ENCODE results near the gene YIPF2. TPM values are rescaled to one million over a fixed set of nuclear protein-coding genes. Genes with fewer than 3 reads are reported as not detected.

The YIPF2 gene
- total and polyA plus RNA-seq, 2 of the 4 experiments (the other 2 are of a cell fraction): 61.5 to 78.0 TPM

DNA sequence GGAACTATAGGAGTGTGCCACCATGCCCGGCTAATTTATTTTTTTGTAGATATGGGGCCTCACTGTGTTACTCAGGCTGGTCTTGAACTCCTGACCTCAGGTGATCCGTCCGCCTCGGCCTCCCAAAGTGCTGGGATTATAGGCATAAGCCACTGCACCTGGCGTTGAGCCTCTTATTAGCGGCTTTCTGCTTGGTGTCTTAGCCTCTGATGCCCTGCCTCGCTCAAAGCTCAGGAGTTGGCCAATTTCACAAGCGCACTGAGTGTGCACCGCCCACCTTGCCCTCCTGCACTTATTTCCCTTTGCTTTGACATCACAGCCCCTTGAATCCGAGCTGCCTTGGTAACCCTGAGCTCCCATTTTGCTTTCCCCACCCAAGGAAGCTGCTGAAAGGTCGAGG lies 10.1 kb downstream of the YIPF2 start:
- 90% methylated on average over 8 of the region's 11 CpGs; no CpG with 5 or more reads in 1 of the 2 experiments for WGBS, 2 experiments (ENCODE audit: extremely low coverage in 2 of 2, insufficient read length in 1 of 2)
- H3K4me2 ChIP-seq (ENCODE audit: low read depth, low read length): no peak overlapping the region
- no peak overlapping the region for H2AK9ac ChIP-seq (replicated peaks; ENCODE audit: low read depth, low read length, poor library complexity)
- H4K5ac ChIP-seq (ENCODE audit: low read depth, low read length): no peak overlapping the region
- in situ Hi-C loops (cut with MboI; ENCODE audit: low sequenced_read_pairs): no loop called here
- no TSS peak for BruUV-seq (replicated peaks)
- intact Hi-C loops (cut with micrococcal nuclease): no loop called here
- no peak overlapping the region for H3K14ac ChIP-seq (replicated peaks; ENCODE audit: low read depth, low read length)
- H3K27me3 ChIP-seq (ENCODE audit: control insufficient read depth, insufficient read depth, low read length): no peaks in the 10 kb centered on the region
- H4K8ac ChIP-seq (ENCODE audit: low read depth in 2 of 2, low read length in 2 of 2): no peak overlapping the region
- peaks cover 14% of the 10 kb centered on the region for H4K20me1 ChIP-seq (ENCODE audit: insufficient read depth, low read length)
- no peak overlapping the region for H3K4me3 ChIP-seq (ENCODE audit: insufficient read depth, low read depth, low read length)
- peaks cover 12% of the 10 kb centered on the region for H3K4me1 ChIP-seq (ENCODE audit: control insufficient read depth, insufficient read depth, low read length)
- H4K91ac ChIP-seq (ENCODE audit: insufficient read depth, low read depth, low read length): no peak overlapping the region
- no peak overlapping the region for H3K23ac ChIP-seq (ENCODE audit: low read depth, low read length)
- ATAC-seq (ENCODE audit: low read depth) (no peak), DNase-seq (no peak)
- TF ChIP-seq FOS (IDR thresholded peaks at IDR 0.05; ENCODE audit: low read depth, low read length): no peak
- TF ChIP-seq BHLHE40 (IDR thresholded peaks at IDR 0.05; ENCODE audit: low read depth, low read length): no peak
- no peak for TF ChIP-seq RCOR1 (IDR thresholded peaks at IDR 0.05; ENCODE audit: insufficient replicate concordance, low read length)
- no peak for TF ChIP-seq SMC3 (IDR thresholded peaks at IDR 0.05; ENCODE audit: low read depth, low read length)
- TF ChIP-seq, protein P1, sequence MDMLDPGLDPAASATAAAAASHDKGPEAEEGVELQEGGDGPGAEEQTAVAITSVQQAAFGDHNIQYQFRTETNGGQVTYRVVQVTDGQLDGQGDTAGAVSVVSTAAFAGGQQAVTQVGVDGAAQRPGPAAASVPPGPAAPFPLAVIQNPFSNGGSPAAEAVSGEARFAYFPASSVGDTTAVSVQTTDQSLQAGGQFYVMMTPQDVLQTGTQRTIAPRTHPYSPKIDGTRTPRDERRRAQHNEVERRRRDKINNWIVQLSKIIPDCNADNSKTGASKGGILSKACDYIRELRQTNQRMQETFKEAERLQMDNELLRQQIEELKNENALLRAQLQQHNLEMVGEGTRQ (IDR thresholded peaks at IDR 0.05; ENCODE audit: low read depth, low read length): no peak
- TF ChIP-seq, protein P2, sequence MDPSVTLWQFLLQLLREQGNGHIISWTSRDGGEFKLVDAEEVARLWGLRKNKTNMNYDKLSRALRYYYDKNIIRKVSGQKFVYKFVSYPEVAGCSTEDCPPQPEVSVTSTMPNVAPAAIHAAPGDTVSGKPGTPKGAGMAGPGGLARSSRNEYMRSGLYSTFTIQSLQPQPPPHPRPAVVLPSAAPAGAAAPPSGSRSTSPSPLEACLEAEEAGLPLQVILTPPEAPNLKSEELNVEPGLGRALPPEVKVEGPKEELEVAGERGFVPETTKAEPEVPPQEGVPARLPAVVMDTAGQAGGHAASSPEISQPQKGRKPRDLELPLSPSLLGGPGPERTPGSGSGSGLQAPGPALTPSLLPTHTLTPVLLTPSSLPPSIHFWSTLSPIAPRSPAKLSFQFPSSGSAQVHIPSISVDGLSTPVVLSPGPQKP (IDR thresholded peaks at IDR 0.05; ENCODE audit: borderline replicate concordance, low read depth, low read length): no peak
- no peak for TF ChIP-seq CEBPB (IDR thresholded peaks at IDR 0.05; ENCODE audit: low read depth, low read length)
- TF ChIP-seq, protein P3, sequence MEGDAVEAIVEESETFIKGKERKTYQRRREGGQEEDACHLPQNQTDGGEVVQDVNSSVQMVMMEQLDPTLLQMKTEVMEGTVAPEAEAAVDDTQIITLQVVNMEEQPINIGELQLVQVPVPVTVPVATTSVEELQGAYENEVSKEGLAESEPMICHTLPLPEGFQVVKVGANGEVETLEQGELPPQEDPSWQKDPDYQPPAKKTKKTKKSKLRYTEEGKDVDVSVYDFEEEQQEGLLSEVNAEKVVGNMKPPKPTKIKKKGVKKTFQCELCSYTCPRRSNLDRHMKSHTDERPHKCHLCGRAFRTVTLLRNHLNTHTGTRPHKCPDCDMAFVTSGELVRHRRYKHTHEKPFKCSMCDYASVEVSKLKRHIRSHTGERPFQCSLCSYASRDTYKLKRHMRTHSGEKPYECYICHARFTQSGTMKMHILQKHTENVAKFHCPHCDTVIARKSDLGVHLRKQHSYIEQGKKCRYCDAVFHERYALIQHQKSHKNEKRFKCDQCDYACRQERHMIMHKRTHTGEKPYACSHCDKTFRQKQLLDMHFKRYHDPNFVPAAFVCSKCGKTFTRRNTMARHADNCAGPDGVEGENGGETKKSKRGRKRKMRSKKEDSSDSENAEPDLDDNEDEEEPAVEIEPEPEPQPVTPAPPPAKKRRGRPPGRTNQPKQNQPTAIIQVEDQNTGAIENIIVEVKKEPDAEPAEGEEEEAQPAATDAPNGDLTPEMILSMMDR (conservative IDR thresholded peaks at IDR 0.05; ENCODE audit: low read depth, low read length): no peak
- no peak for TF ChIP-seq RAD21 (IDR thresholded peaks at IDR 0.05; ENCODE audit: low read length)
- no peak for TF ChIP-seq MXI1 (IDR thresholded peaks at IDR 0.05; ENCODE audit: borderline replicate concordance, low read depth, low read length)
- TF ChIP-seq RFX5 (IDR thresholded peaks at IDR 0.05; ENCODE audit: low read depth, low read length): no peak
- no peak for TF ChIP-seq CHD1 (IDR thresholded peaks at IDR 0.05; ENCODE audit: low read depth, low read length)
- no peak for TF ChIP-seq MAZ (IDR thresholded peaks at IDR 0.05; ENCODE audit: borderline replicate concordance, low read depth, low read length)
- no peak for TF ChIP-seq POLR2A (IDR thresholded peaks at IDR 0.05; ENCODE audit: low read depth, low read length)
- no peak for TF ChIP-seq NFE2L2 (IDR thresholded peaks at IDR 0.05; ENCODE audit: low read depth, low read length)
- no peak for TF ChIP-seq MAFK (IDR thresholded peaks at IDR 0.05; ENCODE audit: low read depth, low read length)
- POLR2A ChIA-PET (ENCODE audit: unreplicated experiment): no interaction called here
- H2BK120ac ChIP-seq (ENCODE audit: low read depth, low read length): no peak overlapping the region
- H2BK15ac ChIP-seq (ENCODE audit: low read depth, low read length): no peak overlapping the region
- no peak overlapping the region for H2AK5ac ChIP-seq (ENCODE audit: low read depth, low read length)
- H3K9me3 ChIP-seq (ENCODE audit: control insufficient read depth, insufficient read depth, low read length): no peaks in the 10 kb centered on the region
- H3K79me1 ChIP-seq (ENCODE audit: low read depth in 1 of 2, low read length in 2 of 2): peaks cover 9 to 23% of the 10 kb centered on the region in 2 experiments; a peak in 3 of 4 replicates
- H3K18ac ChIP-seq (ENCODE audit: low read depth, low read length): no peak overlapping the region
- dilution Hi-C loops (cut with HindIII; ENCODE audit: low sequenced_read_pairs, unreplicated experiment): no loop called here
- CTCF ChIA-PET: interaction anchor here (1.7 kb wide), 1 partner anchor 47 kb away, joined by 5 read pairs; no protein-coding TSS in a partner anchor
- no peak overlapping the region for H3K4ac ChIP-seq (ENCODE audit: low read depth, low read length)
- H2AFZ ChIP-seq (replicated peaks; ENCODE audit: low read length, poor library complexity): no peak overlapping the region
- H3K9me1 ChIP-seq (ENCODE audit: insufficient read depth, low read length): no peaks in the 10 kb centered on the region
- H3K27ac ChIP-seq (ENCODE audit: insufficient read depth, low read length): no peak overlapping the region
- no peak overlapping the region for H3K9ac ChIP-seq (ENCODE audit: low read depth, low read length)
- H2BK20ac ChIP-seq (ENCODE audit: low read depth, low read length): no peak overlapping the region
- no peak overlapping the region for H3K56ac ChIP-seq (ENCODE audit: extremely low read depth, insufficient read depth, low read length)
- H2BK5ac ChIP-seq (ENCODE audit: low read depth, low read length, poor library complexity, severe bottlenecking): no peak overlapping the region
- peaks cover 60% of the 10 kb centered on the region for H3K36me3 ChIP-seq (ENCODE audit: control insufficient read depth, insufficient read depth, low read length)
